Panc1 (cell line): ENCODE data around the gene SLC6A20. TPM values are rescaled to one million over a fixed set of nuclear protein-coding genes. Genes with fewer than 3 reads are reported as not detected.

ENCODE experiments used
- ATAC-seq: fragments of 200-7000 bp; cut with Tn5 transposase; 2 replicates; pipeline ENCODE4 v1.9.1; 2020; ENCODE audit warnings: mild to moderate bottlenecking, moderate library complexity
- BruUV-seq: library from RNA; stranded (reverse); fragments of 400-500 nt; replicated peaks from 2 replicates; lab custom pipeline; 2021; lab: Mats Ljungman, UMichigan
- CTCF ChIA-PET: fragments of 300-600 bp; sonication (Branson Sonifier 250); formaldehyde crosslinking; loops from one replicate; lab custom pipeline; 2022; ENCODE audit warnings: antibody characterized with exemption; lab: Charles Lee
- POLR2A ChIA-PET: fragments of 300-600 bp; sonication (Branson Sonifier 250); formaldehyde crosslinking; loops from one replicate; lab custom pipeline; 2022; ENCODE audit warnings: antibody characterized with exemption; lab: Charles Lee
- DNase-seq: peaks from one replicate; pipeline ENCODE4 v3.0.0-alpha.2; 2010; ENCODE audit warnings: low read depth, low spot score
- H3K27ac ChIP-seq: 2 replicates; pipeline ENCODE4 v1.5.1; 2011; ENCODE audit warnings: mild to moderate bottlenecking, low read length, inconsistent platforms
- H3K27me3 ChIP-seq: fragments of 200-500 bp; sonication (Bioruptor generic); 2 replicates; pipeline ENCODE4 v1.6.0; 2014; ENCODE audit warnings: low read length, inconsistent platforms; ENCODE audit not compliant: control insufficient read depth, insufficient read depth
- H3K36me3 ChIP-seq: fragments of 200-500 bp; sonication (Bioruptor generic); 2 replicates; pipeline ENCODE4 v1.5.1; 2014; ENCODE audit warnings: inconsistent platforms, mild to moderate bottlenecking, low read length, moderate library complexity; ENCODE audit not compliant: control insufficient read depth, insufficient read depth
- H3K4me1 ChIP-seq: 2 replicates; pipeline ENCODE4 v1.5.1; 2011; ENCODE audit warnings: inconsistent platforms, mild to moderate bottlenecking, low read length, moderate library complexity; ENCODE audit not compliant: control insufficient read depth, insufficient read depth
- H3K4me3 ChIP-seq, 2 experiments: 2 replicates each; pipeline ENCODE4 v1.5.1; 2011 to 2012; ENCODE audit warnings: low read depth in 2 of 2, low read length in 2 of 2, mild to moderate bottlenecking in 2 of 2, inconsistent platforms in 1 of 2, moderate library complexity in 1 of 2
- H3K9me3 ChIP-seq: fragments of 200-500 bp; sonication (Bioruptor generic); 2 replicates; pipeline ENCODE4 v1.5.1; 2014; ENCODE audit warnings: low read depth, mild to moderate bottlenecking, inconsistent platforms, low read length, moderate library complexity; ENCODE audit not compliant: control insufficient read depth, insufficient read depth
- POLR2AphosphoS5 ChIP-seq: IDR thresholded peaks from 2 replicates; pipeline ENCODE4 v1.6.1; 2012; ENCODE audit warnings: mild to moderate bottlenecking, low read depth, low read length, moderate library complexity
- SIN3A ChIP-seq: IDR thresholded peaks from 2 replicates; pipeline ENCODE4 v1.6.1; 2012; ENCODE audit warnings: low read depth, mild to moderate bottlenecking, low read length, moderate library complexity, borderline replicate concordance; ENCODE audit not compliant: insufficient read depth
- TCF7L2 ChIP-seq: IDR thresholded peaks from 2 replicates; pipeline ENCODE4 v1.6.1; 2011; ENCODE audit warnings: mild to moderate bottlenecking, low read depth, low read length, inconsistent platforms
- in situ Hi-C: cut with HindIII; loops from 2 replicates; pipeline ENCODE4 v1.10.0; 2016; ENCODE audit warnings: low sequenced_read_pairs, low pct_unique_long_range_greater_than_20kb
- intact Hi-C: fragments of 100-400 bp; cut with micrococcal nuclease; formaldehyde crosslinking; loops from one replicate; pipeline ENCODE4 v1.10.0; 2022; ENCODE audit not compliant: unreplicated experiment
- total RNA-seq: library from RNA; stranded (reverse); gene quantifications from one replicate; pipeline ENCODE4 v1.2.1, GENCODE V29; 2021; ENCODE audit not compliant: unreplicated experiment
- TF ChIP-seq, protein P1 (sequence below), 2 experiments: IDR thresholded peaks; 2 replicates each; pipeline ENCODE4 v1.6.1; 2011 to 2012; ENCODE audit warnings: low read depth in 2 of 2, control low read depth in 1 of 2, low read length in 1 of 2, mild to moderate bottlenecking in 1 of 2, moderate library complexity in 1 of 2; ENCODE audit not compliant: insufficient read depth in 1 of 2
- TF ChIP-seq, protein P2 (sequence below): fragments of 450-650 bp; IDR thresholded peaks from 2 replicates; pipeline ENCODE4 v1.5.1; 2017; ENCODE audit warnings: mild to moderate bottlenecking

The SLC6A20 gene
- total RNA-seq, 1 experiment from 2014 or later = 0.28 TPM

DNA sequence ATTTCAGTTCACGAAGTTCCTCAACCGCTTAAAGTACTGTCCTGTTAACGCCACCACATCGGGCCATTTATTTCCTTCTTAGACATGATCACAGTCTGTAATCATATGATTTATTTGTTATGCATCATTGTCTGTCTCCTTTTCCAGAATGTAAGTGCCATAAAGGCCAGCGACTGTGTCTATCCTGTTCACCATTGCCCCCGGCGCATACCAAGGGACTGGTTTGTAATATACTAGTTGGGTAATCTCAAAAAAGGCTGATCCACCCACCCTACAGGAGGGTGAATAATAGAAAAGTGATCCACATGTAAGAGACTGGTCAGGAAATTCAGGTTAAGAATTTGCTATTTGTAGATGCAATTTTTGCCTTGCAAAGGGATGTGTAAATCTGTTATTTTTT lies 41.9 kb downstream of the SLC6A20 start:
- Histone ChIP-seq H3K9me3 (no peaks in the 10 kb centered on the region), H3K27me3 (no peaks in the 10 kb centered on the region), H3K27ac (no peak overlapping the region), H3K36me3 (no peaks in the 10 kb centered on the region), H3K4me3 (no peak overlapping the region), H3K4me1 (no peaks in the 10 kb centered on the region)
- CTCF ChIA-PET = no interaction called here
- in situ Hi-C loops (no loop called here), intact Hi-C loops (no loop called here)
- BruUV-seq = no TSS peak
- ATAC-seq (no peak), DNase-seq (no peak)
- POLR2A ChIA-PET = no interaction called here
- TF ChIP-seq, protein P1, sequence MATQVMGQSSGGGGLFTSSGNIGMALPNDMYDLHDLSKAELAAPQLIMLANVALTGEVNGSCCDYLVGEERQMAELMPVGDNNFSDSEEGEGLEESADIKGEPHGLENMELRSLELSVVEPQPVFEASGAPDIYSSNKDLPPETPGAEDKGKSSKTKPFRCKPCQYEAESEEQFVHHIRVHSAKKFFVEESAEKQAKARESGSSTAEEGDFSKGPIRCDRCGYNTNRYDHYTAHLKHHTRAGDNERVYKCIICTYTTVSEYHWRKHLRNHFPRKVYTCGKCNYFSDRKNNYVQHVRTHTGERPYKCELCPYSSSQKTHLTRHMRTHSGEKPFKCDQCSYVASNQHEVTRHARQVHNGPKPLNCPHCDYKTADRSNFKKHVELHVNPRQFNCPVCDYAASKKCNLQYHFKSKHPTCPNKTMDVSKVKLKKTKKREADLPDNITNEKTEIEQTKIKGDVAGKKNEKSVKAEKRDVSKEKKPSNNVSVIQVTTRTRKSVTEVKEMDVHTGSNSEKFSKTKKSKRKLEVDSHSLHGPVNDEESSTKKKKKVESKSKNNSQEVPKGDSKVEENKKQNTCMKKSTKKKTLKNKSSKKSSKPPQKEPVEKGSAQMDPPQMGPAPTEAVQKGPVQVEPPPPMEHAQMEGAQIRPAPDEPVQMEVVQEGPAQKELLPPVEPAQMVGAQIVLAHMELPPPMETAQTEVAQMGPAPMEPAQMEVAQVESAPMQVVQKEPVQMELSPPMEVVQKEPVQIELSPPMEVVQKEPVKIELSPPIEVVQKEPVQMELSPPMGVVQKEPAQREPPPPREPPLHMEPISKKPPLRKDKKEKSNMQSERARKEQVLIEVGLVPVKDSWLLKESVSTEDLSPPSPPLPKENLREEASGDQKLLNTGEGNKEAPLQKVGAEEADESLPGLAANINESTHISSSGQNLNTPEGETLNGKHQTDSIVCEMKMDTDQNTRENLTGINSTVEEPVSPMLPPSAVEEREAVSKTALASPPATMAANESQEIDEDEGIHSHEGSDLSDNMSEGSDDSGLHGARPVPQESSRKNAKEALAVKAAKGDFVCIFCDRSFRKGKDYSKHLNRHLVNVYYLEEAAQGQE (IDR thresholded peaks at IDR 0.05; ENCODE audit: insufficient read depth in 1 of 2, low read depth in 2 of 2, low read length in 1 of 2) = no peak
- TF ChIP-seq TCF7L2 (no peak), POLR2AphosphoS5 (no peak), SIN3A (no peak)
- TF ChIP-seq, protein P2, sequence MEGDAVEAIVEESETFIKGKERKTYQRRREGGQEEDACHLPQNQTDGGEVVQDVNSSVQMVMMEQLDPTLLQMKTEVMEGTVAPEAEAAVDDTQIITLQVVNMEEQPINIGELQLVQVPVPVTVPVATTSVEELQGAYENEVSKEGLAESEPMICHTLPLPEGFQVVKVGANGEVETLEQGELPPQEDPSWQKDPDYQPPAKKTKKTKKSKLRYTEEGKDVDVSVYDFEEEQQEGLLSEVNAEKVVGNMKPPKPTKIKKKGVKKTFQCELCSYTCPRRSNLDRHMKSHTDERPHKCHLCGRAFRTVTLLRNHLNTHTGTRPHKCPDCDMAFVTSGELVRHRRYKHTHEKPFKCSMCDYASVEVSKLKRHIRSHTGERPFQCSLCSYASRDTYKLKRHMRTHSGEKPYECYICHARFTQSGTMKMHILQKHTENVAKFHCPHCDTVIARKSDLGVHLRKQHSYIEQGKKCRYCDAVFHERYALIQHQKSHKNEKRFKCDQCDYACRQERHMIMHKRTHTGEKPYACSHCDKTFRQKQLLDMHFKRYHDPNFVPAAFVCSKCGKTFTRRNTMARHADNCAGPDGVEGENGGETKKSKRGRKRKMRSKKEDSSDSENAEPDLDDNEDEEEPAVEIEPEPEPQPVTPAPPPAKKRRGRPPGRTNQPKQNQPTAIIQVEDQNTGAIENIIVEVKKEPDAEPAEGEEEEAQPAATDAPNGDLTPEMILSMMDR = no peak

DNA sequence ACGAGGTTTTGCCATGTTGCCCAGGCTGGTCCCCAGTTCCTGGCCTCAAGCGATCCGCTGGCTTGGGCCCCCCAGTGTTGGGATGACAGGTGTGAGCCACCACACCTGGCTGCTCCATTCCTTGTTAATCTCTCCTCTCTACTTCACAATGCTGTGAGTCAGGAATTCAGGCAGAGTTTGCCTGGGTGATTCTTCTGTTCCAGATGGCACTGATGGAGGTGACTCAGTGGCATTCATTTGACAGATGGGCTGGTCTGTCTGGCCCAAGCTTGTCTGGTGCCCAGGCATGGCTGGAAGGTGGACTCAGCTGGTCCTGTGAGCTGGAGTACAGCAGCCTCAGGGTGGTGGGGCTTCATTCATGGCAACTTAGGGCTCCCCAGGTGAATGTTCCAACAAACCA lies 43.2 kb downstream of the SLC6A20 start:
- no peak for ATAC-seq

More for the DNA sequence above, 43.2 kb downstream of the SLC6A20 start:
- DNase-seq = no peak
- ChIA-PET CTCF (interaction anchor here (0.5 kb wide), 1 partner anchor 124 kb away, joined by 5 read pairs; no protein-coding TSS in a partner anchor), POLR2A (no interaction called here)
- no peak overlapping the region for H3K27ac ChIP-seq
- no TSS peak for BruUV-seq
- H3K36me3 ChIP-seq = no peaks in the 10 kb centered on the region
- TF ChIP-seq, protein P1 (IDR thresholded peaks at IDR 0.05; ENCODE audit: insufficient read depth in 1 of 2, low read depth in 2 of 2, low read length in 1 of 2) = no peak
- TF ChIP-seq TCF7L2 (no peak), SIN3A (no peak), POLR2AphosphoS5 (no peak)
- no peaks in the 10 kb centered on the region for H3K9me3 ChIP-seq
- H3K4me1 ChIP-seq = no peaks in the 10 kb centered on the region
- H3K27me3 ChIP-seq = no peaks in the 10 kb centered on the region
- intact Hi-C loops (no loop called here), in situ Hi-C loops (no loop called here)
- no peak overlapping the region for H3K4me3 ChIP-seq
